ENCODE measurements around the gene ABCB10.

The ABCB10 gene

DNA sequence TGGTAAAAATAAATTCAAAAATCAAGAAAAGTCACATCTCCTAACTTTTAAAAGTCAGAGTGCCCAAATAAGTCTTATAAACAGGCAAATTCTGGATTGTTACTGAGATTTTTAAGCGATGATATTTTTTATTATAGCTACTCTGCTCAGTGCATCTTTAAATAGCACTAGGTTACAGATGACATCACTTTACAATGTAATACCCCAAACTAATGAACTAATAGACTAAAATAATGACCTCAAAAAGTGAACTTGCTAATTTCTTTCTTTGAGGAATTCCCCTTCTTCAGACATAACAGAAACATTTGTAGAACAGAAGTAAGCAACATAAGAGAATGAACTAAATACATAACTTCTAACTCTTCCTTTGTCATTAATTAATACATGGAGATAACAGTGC lies 91.6 kb downstream of the ABCB10 start:
- no peaks in the 10 kb centered on the region for H3K9me3 ChIP-seq (ENCODE audit: control insufficient read depth in 1 of 2, low read length in 2 of 2)
- H3K36me3 ChIP-seq (ENCODE audit: control insufficient read depth in 1 of 2, insufficient read depth in 2 of 2, low read length in 2 of 2) = peaks cover 68 to 69% of the 10 kb centered on the region in 2 donors
- H3K4me3 ChIP-seq (ENCODE audit: low read depth in 1 of 2, low read length in 2 of 2) = no peak overlapping the region
- H3K4me1 ChIP-seq (ENCODE audit: control insufficient read depth in 1 of 2, insufficient read depth in 2 of 2, low read length in 2 of 2) = no peaks in the 10 kb centered on the region
- no peaks in the 10 kb centered on the region for H3K27me3 ChIP-seq (ENCODE audit: low read depth, low read length)
- no peak overlapping the region for H3K27ac ChIP-seq (ENCODE audit: low read length)

All from muscle layer of duodenum (tissue), 2 donors.